HCT116 (cell line): ENCODE results near the gene RAB4B.

Source experiments
- CEBPB ChIP-seq: IDR thresholded peaks from 2 replicates; pipeline ENCODE4 v1.6.1; 2012; ENCODE audit warnings: low read depth
- JUND ChIP-seq: IDR thresholded peaks from 2 replicates; pipeline ENCODE4 v1.6.1; 2012
- POLR2A ChIP-seq: IDR thresholded peaks from 2 replicates; pipeline ENCODE4 v1.7.0; 2011; ENCODE audit warnings: borderline replicate concordance; ENCODE audit not compliant: insufficient read depth, insufficient read length; ENCODE audit errors: extremely low read depth
- TCF7L2 ChIP-seq: IDR thresholded peaks from 2 replicates; pipeline ENCODE4 v1.7.0; 2011; ENCODE audit warnings: borderline replicate concordance, inconsistent platforms; ENCODE audit not compliant: insufficient read depth, insufficient read length; ENCODE audit errors: extremely low read depth
- YY1 ChIP-seq: IDR thresholded peaks from 2 replicates; pipeline ENCODE4 v1.6.1; 2011; ENCODE audit warnings: low read length, low read depth, moderate library complexity, mild to moderate bottlenecking; ENCODE audit not compliant: insufficient replicate concordance; ENCODE audit errors: extremely low read depth
- TF ChIP-seq, protein P1 (sequence below): IDR thresholded peaks from 2 replicates; pipeline ENCODE4 v1.6.1; 2012
- TF ChIP-seq, protein P2 (sequence below), 3 experiments: fragments of 200-600 bp in 1 of 3; sonication (generic) in 1 of 3; IDR thresholded peaks in 2 of 3; conservative IDR thresholded peaks in 1 of 3; 2 replicates each; pipeline ENCODE4 v1.5.1; 2012 to 2017; ENCODE audit warnings: low read depth in 2 of 3, low read length in 2 of 3, antibody characterized with exemption in 1 of 3, borderline replicate concordance in 1 of 3, control low read depth in 1 of 3, mild to moderate bottlenecking in 1 of 3, mixed read lengths in 1 of 3, mixed run types in 1 of 3, moderate library complexity in 1 of 3; ENCODE audit not compliant: insufficient read depth in 1 of 3

DNA sequence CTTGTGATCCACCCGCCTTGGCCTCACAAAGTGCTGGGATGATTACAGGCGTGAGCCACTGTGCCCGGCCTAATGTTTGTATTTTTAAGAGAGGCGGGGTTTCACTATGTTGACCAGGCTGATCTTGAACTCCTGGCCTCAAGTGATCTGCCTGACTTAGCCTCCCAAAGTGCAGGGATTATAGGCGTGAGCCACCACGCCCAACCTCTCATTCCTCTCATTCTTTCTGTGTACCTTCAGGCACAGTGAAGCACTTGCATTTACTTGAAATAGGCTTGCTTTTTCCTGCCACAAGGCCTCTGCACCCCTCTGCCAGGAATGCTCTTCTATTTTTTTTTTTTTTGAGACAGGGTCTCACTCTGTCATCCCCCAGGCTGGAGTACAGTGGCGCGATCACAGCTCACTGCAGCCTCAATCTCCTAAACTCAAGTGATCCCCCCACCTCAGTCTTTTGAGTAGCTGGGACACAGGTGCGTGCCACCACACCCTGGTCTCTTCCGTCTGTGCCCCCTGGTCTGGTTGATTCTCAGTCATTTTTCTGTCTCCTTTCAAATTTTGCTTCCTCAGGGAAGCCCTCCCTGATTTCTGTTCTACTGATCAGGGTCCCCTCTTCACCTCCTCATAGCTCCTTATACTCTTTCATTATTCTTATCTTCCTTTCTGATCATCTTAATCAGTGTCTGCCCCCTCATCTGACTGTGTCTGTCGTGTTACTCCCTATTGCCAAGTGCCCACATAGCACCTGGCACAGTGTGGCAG lies 42.9 kb upstream of the RAB4B start:
- TF ChIP-seq, protein P1, sequence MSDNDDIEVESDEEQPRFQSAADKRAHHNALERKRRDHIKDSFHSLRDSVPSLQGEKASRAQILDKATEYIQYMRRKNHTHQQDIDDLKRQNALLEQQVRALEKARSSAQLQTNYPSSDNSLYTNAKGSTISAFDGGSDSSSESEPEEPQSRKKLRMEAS = no peak
- TF ChIP-seq TCF7L2 (no peak), YY1 (no peak), JUND (no peak), POLR2A (no peak), CEBPB (no peak)
- TF ChIP-seq, protein P2, sequence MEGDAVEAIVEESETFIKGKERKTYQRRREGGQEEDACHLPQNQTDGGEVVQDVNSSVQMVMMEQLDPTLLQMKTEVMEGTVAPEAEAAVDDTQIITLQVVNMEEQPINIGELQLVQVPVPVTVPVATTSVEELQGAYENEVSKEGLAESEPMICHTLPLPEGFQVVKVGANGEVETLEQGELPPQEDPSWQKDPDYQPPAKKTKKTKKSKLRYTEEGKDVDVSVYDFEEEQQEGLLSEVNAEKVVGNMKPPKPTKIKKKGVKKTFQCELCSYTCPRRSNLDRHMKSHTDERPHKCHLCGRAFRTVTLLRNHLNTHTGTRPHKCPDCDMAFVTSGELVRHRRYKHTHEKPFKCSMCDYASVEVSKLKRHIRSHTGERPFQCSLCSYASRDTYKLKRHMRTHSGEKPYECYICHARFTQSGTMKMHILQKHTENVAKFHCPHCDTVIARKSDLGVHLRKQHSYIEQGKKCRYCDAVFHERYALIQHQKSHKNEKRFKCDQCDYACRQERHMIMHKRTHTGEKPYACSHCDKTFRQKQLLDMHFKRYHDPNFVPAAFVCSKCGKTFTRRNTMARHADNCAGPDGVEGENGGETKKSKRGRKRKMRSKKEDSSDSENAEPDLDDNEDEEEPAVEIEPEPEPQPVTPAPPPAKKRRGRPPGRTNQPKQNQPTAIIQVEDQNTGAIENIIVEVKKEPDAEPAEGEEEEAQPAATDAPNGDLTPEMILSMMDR (IDR thresholded peaks at IDR 0.05 in 2 of 3, conservative IDR thresholded peaks at IDR 0.05 in 1 of 3; ENCODE audit: borderline replicate concordance in 1 of 3, insufficient read depth in 1 of 3, low read depth in 2 of 3, low read length in 2 of 3) = no peak
